HG03354 (cell line): ENCODE results near the gene C10orf90.

Source experiments
- ATAC-seq: cut with Tn5 transposase; IDR thresholded peaks from one replicate; pipeline ENCODE4 v1.9.1; 2021; ENCODE audit warnings: mild to moderate bottlenecking; ENCODE audit not compliant: unreplicated experiment, poor library complexity, severe bottlenecking

C10orf90 gene

DNA sequence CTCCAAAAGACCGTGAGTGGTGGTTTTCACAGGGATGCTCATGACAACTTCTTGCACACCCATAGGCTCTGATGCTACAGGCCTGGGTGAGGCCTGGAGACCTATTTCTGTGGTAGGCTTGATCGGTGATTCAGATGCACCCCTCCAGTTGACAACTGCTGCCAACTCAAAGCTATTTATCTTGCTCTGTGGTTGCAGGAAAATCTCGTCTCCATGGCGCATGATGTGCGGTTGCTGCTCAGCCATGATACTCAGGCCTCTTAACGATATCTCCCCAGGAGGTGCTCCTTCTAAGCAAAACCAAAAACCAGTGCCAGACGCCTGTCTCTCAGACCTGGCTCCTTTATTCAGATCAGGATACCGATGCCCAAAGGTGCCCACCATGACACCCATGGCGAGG is 31.4 kb downstream of the C10orf90 start:
- ATAC-seq = no peak

- no peak for ATAC-seq
These were observed 32.0 kb downstream of the C10orf90 start for GRCh38 chr10:126638542-126638941.

DNA sequence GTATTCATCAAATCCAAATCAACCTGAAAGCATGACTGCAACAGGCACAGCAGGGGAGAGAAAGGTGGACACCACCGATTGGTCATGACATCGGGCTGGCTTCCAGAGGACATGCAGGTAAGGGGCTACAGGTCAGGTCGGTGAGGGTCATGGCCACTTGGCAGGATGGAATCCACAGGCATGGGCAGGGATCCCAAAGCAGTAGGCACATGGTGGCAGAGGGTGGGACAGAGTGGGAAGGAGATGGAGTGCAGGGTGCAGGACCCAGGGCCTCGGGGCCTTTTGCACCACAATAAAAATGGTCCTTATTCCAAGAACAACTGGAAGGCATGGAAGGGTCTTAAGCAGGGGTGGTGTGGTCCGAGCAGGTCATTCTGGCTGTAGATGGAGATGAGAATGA is 33.0 kb downstream of the C10orf90 start:
- ATAC-seq = no peak

DNA sequence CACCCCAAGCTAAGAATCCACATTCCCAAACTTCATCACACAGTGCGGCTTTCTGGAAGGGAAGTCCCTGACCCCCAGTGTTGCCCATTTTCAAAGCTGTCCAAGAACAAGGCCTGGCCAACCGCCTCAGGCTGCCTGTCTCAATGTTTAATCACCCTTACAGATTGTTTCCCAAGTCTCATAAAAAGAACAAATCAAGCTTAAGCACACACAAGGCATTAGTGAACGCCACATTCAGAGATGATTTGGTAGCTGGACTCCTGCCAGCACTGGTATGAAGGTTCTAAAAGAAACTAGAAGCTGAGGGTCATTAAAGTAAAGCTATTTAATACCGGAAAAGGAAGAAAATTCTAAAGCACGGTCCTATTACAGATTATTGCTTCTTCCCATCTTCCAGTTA is 35.6 kb downstream of the C10orf90 start:
- no peak for ATAC-seq

DNA sequence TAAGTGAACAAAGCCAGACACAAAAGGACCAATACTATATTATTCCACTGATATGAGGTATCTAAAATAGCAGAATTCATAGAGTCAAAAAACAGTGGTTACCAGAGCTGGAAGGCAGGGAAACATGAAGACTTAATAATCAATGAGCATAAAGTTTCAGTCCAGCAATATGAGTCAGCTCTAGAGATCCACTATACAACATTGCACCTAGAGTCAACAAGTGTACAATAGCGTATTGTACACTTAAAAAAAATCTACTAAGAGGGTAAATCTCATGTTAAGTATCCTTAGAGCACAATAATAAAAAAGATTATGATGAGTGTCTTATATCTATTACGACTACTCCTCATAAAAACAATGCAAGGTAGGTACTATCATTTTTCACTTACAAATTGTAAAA is 36.1 kb downstream of the C10orf90 start:
- ATAC-seq = no peak

- no peak for ATAC-seq
These were observed 37.8 kb downstream of the C10orf90 start for GRCh38 chr10:126632705-126633104.

- ATAC-seq = no peak
These were observed 40.4 kb downstream of the C10orf90 start for GRCh38 chr10:126629925-126630624.

DNA sequence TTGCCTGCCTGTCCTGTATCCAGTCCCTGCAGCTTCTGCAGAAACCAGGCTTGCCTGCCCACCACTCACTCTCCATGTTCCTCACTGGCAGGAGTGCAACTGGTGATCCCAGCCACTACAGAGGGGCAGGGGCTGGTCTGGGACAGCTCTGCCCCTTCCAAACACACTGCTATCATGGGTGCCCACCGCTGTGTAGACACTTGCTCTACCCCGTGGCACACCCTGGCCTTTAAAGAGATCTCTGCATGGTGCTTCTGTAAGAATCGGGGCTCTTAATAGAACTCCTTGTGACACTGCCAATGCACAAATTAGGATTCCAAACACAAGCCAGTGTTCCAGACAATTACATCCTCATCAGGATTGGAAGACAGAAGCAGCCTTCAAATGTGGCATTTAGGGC is 41.7 kb downstream of the C10orf90 start:
- ATAC-seq = no peak

- no peak for ATAC-seq
These were observed 48.6 kb downstream of the C10orf90 start for GRCh38 chr10:126621846-126622245.

GRCh38 chr10:126618466-126618865 is 52.0 kb downstream of the C10orf90 start:
- no peak for ATAC-seq

DNA sequence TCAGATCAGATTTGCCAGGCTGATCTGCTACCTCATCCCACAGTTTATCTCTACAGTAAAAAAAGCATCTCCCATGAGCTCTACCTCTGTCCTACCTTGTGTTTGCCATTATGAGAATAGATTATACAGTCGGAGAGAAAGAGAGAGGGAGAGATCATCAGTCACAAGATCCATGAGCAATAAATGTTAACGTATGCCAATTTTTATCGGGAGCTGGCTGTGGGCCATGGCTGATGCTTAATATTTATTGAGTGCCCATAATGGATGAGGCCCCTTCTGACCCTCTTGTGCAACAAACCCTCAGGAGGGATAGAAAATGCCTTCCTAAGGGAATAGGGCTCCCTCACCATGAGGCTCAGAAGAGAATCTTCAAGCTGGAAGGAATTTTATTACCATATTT is 52.8 kb downstream of the C10orf90 start:
- ATAC-seq = no peak

GRCh38 chr10:126617208-126617607 is 53.3 kb downstream of the C10orf90 start:
- ATAC-seq = no peak

- no peak for ATAC-seq
These were observed 53.8 kb downstream of the C10orf90 start for GRCh38 chr10:126616737-126617136.

DNA sequence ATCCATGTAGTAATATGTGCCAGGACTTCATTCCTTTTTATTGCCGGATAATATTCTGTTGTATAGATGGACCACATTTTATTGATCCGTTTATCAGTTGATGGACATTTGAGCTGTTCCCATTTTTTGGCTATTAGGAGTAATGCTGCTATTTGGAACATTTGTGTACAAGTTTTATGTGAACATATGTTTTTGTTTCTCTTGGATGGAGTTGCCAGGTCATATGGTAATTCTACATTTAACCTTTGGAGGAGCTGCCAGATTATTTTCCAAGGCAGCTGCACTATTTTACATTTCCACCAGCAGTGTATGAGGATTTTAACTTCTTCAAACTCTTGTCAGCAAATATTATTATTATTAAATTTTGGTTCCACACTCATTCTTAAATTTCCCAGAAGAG is 59.2 kb downstream of the C10orf90 start:
- ATAC-seq = no peak

- no peak for ATAC-seq
These were observed 60.9 kb downstream of the C10orf90 start for GRCh38 chr10:126609566-126609965.

- no peak for ATAC-seq
These were observed 70.4 kb downstream of the C10orf90 start for GRCh38 chr10:126599949-126600682.

- peak; percentile 74 for ATAC-seq
These were observed 72.5 kb downstream of the C10orf90 start for GRCh38 chr10:126598009-126598408.

- no peak for ATAC-seq
These were observed 73.3 kb downstream of the C10orf90 start for GRCh38 chr10:126597211-126597610.

GRCh38 chr10:126596472-126597016 is 73.9 kb downstream of the C10orf90 start:
- ATAC-seq = no peak

- ATAC-seq = no peak
These were observed 75.3 kb downstream of the C10orf90 start for GRCh38 chr10:126595160-126595559.
